Left ventricle myocardium inferior (tissue), 1 donor: ENCODE measurements around the gene TOX2. TPM values are rescaled to one million over a fixed set of nuclear protein-coding genes. Genes with fewer than 3 reads are reported as not detected.

Experiments used
- DNase-seq: peaks from one replicate; pipeline ENCODE4 v3.0.0-alpha.2; 2020
- H3K27ac ChIP-seq: fragments of 200-600 bp; replicated peaks from 2 replicates; pipeline ENCODE4 v1.8.0; 2021
- H3K27me3 ChIP-seq: fragments of 200-600 bp; 2 replicates; pipeline ENCODE4 v1.8.0; 2021; ENCODE audit warnings: low read depth
- H3K36me3 ChIP-seq: fragments of 200-600 bp; 2 replicates; pipeline ENCODE4 v1.8.0; 2021
- H3K4me1 ChIP-seq: fragments of 200-600 bp; 2 replicates; pipeline ENCODE4 v1.8.0; 2021
- H3K4me3 ChIP-seq: fragments of 200-600 bp; 2 replicates; pipeline ENCODE4 v1.8.0; 2021; ENCODE audit warnings: mild to moderate bottlenecking, moderate library complexity
- H3K9me3 ChIP-seq: fragments of 200-600 bp; replicated peaks from 2 replicates; pipeline ENCODE4 v1.8.0; 2021
- CTCF ChIP-seq: fragments of 200-600 bp; IDR thresholded peaks from 2 replicates; pipeline ENCODE4 v1.8.0; 2021; ENCODE audit warnings: antibody characterized with exemption, mild to moderate bottlenecking, borderline replicate concordance
- intact Hi-C: fragments of 100-400 bp; cut with micrococcal nuclease; formaldehyde crosslinking; loops from one replicate; pipeline ENCODE4 v1.11.0; 2022
- total RNA-seq: library from RNA; stranded (reverse); fragmentation: NEBNext Ultra II Directional; extraction: Animal tissue kit (Norgen Biotek cat#: 25700); gene quantifications from one replicate; pipeline ENCODE4 v1.2.1, GENCODE V29; 2021
- donor health status: DM: no; HTN: yes; CAD: no; lungs with severe emphysema.

TOX2 gene
- total RNA-seq, 1 donor from 2014 or later = 0.30 TPM

GRCh38 chr20:43983904-43984361 lies 69.3 kb downstream of the TOX2 start:
- Histone ChIP-seq H3K4me1 (no peaks in the 10 kb centered on the region), H3K27ac (no peak overlapping the region), H3K36me3 (no peaks in the 10 kb centered on the region), H3K9me3 (no peaks in the 10 kb centered on the region), H3K4me3 (no peak overlapping the region), H3K27me3 (no peaks in the 10 kb centered on the region)
- no peak for TF ChIP-seq CTCF
- intact Hi-C loops = no loop called here
- DNase-seq = no peak

DNA sequence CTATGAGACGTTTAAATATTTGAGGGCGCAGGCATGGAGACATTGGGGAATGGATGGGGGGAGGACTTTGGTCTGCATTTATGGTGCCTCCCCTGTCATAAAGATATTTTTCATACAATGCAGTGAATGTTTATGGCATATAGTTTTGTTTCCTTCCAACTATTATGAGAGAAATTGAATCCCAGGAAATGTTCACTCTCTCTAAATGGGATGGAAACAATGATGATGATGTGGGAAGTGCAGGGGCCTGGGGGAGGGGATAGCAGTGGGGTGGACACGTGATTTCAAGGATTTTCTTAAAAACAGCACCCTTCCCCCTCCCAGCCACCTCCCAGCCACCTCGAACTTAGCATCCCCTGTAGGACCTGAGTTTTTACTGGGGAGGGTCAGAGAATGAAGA lies 69.9 kb downstream of the TOX2 start:
- Histone ChIP-seq H3K4me3 (no peak overlapping the region), H3K27ac (no peak overlapping the region), H3K36me3 (no peaks in the 10 kb centered on the region), H3K27me3 (no peaks in the 10 kb centered on the region), H3K9me3 (peaks cover 2% of the 10 kb centered on the region), H3K4me1 (no peaks in the 10 kb centered on the region)
- no peak for DNase-seq
- intact Hi-C loops = no loop called here
- no peak for TF ChIP-seq CTCF

DNA sequence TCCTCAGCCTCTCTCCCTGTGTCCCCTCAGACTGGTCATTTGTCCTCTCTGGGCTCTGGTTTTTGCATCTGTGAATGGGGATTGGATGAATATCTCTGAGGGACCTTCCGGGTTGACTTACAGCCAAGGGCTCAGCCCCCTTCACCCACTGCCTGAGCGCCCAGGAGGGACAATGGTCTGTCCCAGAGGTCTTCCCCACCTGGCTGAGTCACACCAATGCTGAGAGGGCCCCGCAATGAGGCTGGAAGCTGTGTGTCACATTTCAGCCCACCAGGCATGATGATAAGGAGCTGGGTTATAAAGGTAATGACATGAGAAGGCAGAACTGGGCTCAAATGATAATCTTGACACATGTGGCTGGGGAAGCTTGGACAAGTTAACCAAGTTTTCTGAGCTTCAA lies 70.5 kb downstream of the TOX2 start:
- intact Hi-C loops = no loop called here
- H3K27ac ChIP-seq = no peak overlapping the region

DNA sequence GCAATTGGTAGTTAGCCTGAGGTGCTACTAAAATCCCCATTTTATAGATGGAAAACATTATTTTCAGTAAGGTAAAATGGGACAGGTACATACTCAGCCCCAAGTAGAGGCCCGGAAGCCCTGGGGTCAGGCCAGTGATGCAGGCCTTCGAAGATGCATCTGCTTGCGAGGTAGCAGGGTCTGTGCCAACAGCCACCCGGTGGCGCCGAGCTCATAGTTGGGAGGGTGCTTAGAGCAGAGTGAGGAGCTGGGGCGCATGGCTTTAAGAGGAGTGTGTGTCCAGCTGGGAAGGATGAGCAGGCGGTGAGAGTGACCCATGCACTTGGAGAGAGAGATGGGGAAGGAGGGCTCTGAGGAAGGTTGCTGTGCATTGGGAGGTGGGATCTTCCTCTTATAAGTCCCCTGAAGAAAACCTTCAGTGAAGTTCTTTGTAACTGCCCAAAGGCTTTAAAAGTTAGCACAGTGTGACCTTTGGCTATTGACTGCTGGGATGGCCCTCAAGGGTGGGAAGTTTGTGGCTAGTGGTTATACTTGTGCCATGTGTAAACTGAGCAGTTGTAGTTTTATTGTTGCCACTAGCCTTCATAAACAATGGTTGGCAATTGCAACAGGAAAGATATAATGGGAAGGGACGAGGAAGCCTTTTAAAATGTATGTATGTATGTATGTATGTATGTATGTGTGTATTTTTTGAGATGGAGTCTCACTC lies 71.1 kb downstream of the TOX2 start:
- H3K36me3 ChIP-seq = no peaks in the 10 kb centered on the region
- H3K4me3 ChIP-seq = no peak overlapping the region
- H3K4me1 ChIP-seq = no peaks in the 10 kb centered on the region
- peaks cover 9% of the 10 kb centered on the region for H3K9me3 ChIP-seq
- no peaks in the 10 kb centered on the region for H3K27me3 ChIP-seq
- no peak for DNase-seq
- TF ChIP-seq CTCF = no peak
- no peak overlapping the region for H3K27ac ChIP-seq
- intact Hi-C loops = no loop called here

More for the DNA sequence above, 70.5 kb downstream of the TOX2 start:
- Histone ChIP-seq H3K4me3 (no peak overlapping the region), H3K9me3 (peaks cover 7% of the 10 kb centered on the region), H3K4me1 (no peaks in the 10 kb centered on the region), H3K27me3 (no peaks in the 10 kb centered on the region), H3K36me3 (no peaks in the 10 kb centered on the region)
- no peak for DNase-seq
- TF ChIP-seq CTCF = no peak

DNA sequence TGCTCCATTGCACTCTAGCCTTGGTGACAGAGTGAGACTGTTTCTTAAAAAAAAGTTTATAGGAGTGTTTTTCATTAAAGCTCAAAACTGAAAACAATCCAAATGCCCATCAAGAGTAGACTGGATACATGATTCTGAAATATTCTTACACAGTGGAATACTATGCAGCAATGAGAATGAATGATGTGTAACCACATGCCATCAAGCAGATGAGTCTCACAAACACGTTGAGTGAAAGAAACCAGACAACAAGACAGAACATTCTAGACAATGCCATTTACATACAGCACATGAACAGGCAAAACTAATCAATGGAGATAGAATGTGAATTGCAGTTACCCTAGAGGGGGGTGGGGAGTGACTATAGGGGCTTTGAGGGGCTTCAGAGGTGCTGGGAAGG lies 72.4 kb downstream of the TOX2 start:
- no peak for TF ChIP-seq CTCF
- no peaks in the 10 kb centered on the region for H3K27me3 ChIP-seq
- intact Hi-C loops = no loop called here
- peaks cover 9% of the 10 kb centered on the region for H3K9me3 ChIP-seq
- no peaks in the 10 kb centered on the region for H3K4me1 ChIP-seq
- DNase-seq = no peak
- H3K27ac ChIP-seq = no peak overlapping the region
- H3K36me3 ChIP-seq = no peaks in the 10 kb centered on the region
- H3K4me3 ChIP-seq = no peak overlapping the region
